Testis (tissue), 2 donors: ENCODE data around the gene TRAK1.

Experiments
- POLR2A ChIP-seq: fragments of 450-650 bp; IDR thresholded peaks from one replicate; pipeline ENCODE4 v1.6.1; 2017; ENCODE audit warnings: antibody characterized with exemption, mild to moderate bottlenecking, moderate library complexity
- TF ChIP-seq, protein P1 (sequence below), 3 experiments: fragments of 450-650 bp in 2 of 3; fragments of 200-600 bp in 1 of 3; sonication (generic) in 1 of 3; IDR thresholded peaks; one replicate each; pipeline ENCODE4 v1.5.1; 2016 to 2019; ENCODE audit warnings: antibody characterized with exemption in 3 of 3, mild to moderate bottlenecking in 2 of 3, moderate library complexity in 1 of 3

DNA sequence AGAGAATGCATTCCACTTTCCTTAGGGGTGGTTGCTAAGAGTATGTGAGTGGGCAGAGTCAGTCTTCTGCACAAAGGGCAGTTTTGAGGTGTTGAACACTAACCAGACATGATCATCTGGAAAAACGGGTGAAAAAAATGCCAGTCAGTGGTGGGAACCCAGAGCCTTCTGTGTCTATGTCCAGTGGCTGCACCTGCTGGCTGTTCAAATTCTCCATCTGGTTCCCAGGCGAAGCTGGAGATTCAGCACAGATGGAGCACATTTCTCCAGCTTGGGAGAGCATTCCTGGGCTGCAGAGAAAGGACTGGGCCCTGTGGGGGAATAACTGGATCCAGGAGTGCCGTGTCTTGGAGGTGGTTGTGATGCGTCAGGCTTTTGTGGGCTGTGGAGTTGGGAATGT is 74.1 kb downstream of the TRAK1 start:
- TF ChIP-seq, protein P1, sequence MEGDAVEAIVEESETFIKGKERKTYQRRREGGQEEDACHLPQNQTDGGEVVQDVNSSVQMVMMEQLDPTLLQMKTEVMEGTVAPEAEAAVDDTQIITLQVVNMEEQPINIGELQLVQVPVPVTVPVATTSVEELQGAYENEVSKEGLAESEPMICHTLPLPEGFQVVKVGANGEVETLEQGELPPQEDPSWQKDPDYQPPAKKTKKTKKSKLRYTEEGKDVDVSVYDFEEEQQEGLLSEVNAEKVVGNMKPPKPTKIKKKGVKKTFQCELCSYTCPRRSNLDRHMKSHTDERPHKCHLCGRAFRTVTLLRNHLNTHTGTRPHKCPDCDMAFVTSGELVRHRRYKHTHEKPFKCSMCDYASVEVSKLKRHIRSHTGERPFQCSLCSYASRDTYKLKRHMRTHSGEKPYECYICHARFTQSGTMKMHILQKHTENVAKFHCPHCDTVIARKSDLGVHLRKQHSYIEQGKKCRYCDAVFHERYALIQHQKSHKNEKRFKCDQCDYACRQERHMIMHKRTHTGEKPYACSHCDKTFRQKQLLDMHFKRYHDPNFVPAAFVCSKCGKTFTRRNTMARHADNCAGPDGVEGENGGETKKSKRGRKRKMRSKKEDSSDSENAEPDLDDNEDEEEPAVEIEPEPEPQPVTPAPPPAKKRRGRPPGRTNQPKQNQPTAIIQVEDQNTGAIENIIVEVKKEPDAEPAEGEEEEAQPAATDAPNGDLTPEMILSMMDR (IDR thresholded peaks at IDR 0.05): no peak
- no peak for TF ChIP-seq POLR2A
